Measurements from ENCODE around the gene BRINP1. TPM values are rescaled to one million over a fixed set of nuclear protein-coding genes. Genes with fewer than 3 reads are reported as not detected.

BRINP1 gene
- total RNA-seq, 2 experiments from 2014 or later = not detected

- Mint-ChIP-seq H3K4me1 (ENCODE audit: low read depth) (no peaks in the 10 kb centered on the region), H3K4me3 (no peak overlapping the region), H3K27ac (no peak overlapping the region), H3K27me3 (no peaks in the 10 kb centered on the region), H3K9me3 (no peaks in the 10 kb centered on the region), H3K36me3 (no peaks in the 10 kb centered on the region)
- intact Hi-C loops (cut with micrococcal nuclease) = no loop called here
- no peak for DNase-seq
- CTCF ChIA-PET = no interaction called here
- POLR2A ChIA-PET = no interaction called here
Measured at GRCh38 chr9:119255116-119255515, 114.1 kb downstream of the BRINP1 start.

- DNase-seq = no peak
- H3K27me3 Mint-ChIP-seq = no peaks in the 10 kb centered on the region
- no peaks in the 10 kb centered on the region for H3K4me1 Mint-ChIP-seq (ENCODE audit: low read depth)
- no peak overlapping the region for H3K4me3 Mint-ChIP-seq
- H3K27ac Mint-ChIP-seq = no peak overlapping the region
- no peaks in the 10 kb centered on the region for H3K36me3 Mint-ChIP-seq
- intact Hi-C loops (cut with micrococcal nuclease) = no loop called here
- H3K9me3 Mint-ChIP-seq = no peaks in the 10 kb centered on the region
- ChIA-PET POLR2A (no interaction called here), CTCF (no interaction called here)
Measured at GRCh38 chr9:119252671-119253299, 116.5 kb downstream of the BRINP1 start.

- Mint-ChIP-seq H3K36me3 (no peaks in the 10 kb centered on the region), H3K27me3 (no peaks in the 10 kb centered on the region), H3K4me1 (ENCODE audit: low read depth) (no peaks in the 10 kb centered on the region), H3K9me3 (no peaks in the 10 kb centered on the region), H3K4me3 (no peak overlapping the region), H3K27ac (no peak overlapping the region)
- intact Hi-C loops (cut with micrococcal nuclease) = no loop called here
- POLR2A ChIA-PET = no interaction called here
- CTCF ChIA-PET = no interaction called here
- no peak for DNase-seq
Measured at GRCh38 chr9:119251936-119252335, 117.3 kb downstream of the BRINP1 start.

- no peaks in the 10 kb centered on the region for H3K27me3 Mint-ChIP-seq
- no peak overlapping the region for H3K27ac Mint-ChIP-seq
- no peaks in the 10 kb centered on the region for H3K36me3 Mint-ChIP-seq
- ChIA-PET CTCF (no interaction called here), POLR2A (no interaction called here)
- no peaks in the 10 kb centered on the region for H3K4me1 Mint-ChIP-seq (ENCODE audit: low read depth)
- H3K9me3 Mint-ChIP-seq = no peaks in the 10 kb centered on the region
- DNase-seq = no peak
- intact Hi-C loops (cut with micrococcal nuclease) = no loop called here
- no peak overlapping the region for H3K4me3 Mint-ChIP-seq
Measured at GRCh38 chr9:119250730-119251129, 118.5 kb downstream of the BRINP1 start.

GRCh38 chr9:119240546-119240945, 128.7 kb downstream of the BRINP1 start:
- H3K9me3 Mint-ChIP-seq = peaks cover 6% of the 10 kb centered on the region
- intact Hi-C loops (cut with micrococcal nuclease) = no loop called here
- CTCF ChIA-PET = no interaction called here
- H3K27ac Mint-ChIP-seq = no peak overlapping the region
- no peaks in the 10 kb centered on the region for H3K4me1 Mint-ChIP-seq (ENCODE audit: low read depth)
- H3K4me3 Mint-ChIP-seq = no peak overlapping the region
- POLR2A ChIA-PET = no interaction called here
- no peaks in the 10 kb centered on the region for H3K27me3 Mint-ChIP-seq
- no peak for DNase-seq
- no peaks in the 10 kb centered on the region for H3K36me3 Mint-ChIP-seq

GRCh38 chr9:119234636-119235035, 134.6 kb downstream of the BRINP1 start:
- Mint-ChIP-seq H3K27me3 (no peaks in the 10 kb centered on the region), H3K4me1 (ENCODE audit: low read depth) (no peaks in the 10 kb centered on the region), H3K36me3 (no peaks in the 10 kb centered on the region), H3K27ac (no peak overlapping the region), H3K4me3 (no peak overlapping the region), H3K9me3 (peaks cover 6% of the 10 kb centered on the region)
- CTCF ChIA-PET = no interaction called here
- POLR2A ChIA-PET = no interaction called here
- no peak for DNase-seq
- intact Hi-C loops (cut with micrococcal nuclease) = no loop called here

GRCh38 chr9:119227422-119227821, 141.8 kb downstream of the BRINP1 start:
- Mint-ChIP-seq H3K27me3 (no peaks in the 10 kb centered on the region), H3K36me3 (no peaks in the 10 kb centered on the region), H3K4me3 (no peak overlapping the region), H3K4me1 (ENCODE audit: low read depth) (no peaks in the 10 kb centered on the region), H3K9me3 (no peaks in the 10 kb centered on the region), H3K27ac (no peak overlapping the region)
- POLR2A ChIA-PET = no interaction called here
- CTCF ChIA-PET = no interaction called here
- no peak for DNase-seq
- intact Hi-C loops (cut with micrococcal nuclease) = no loop called here

GRCh38 chr9:119224431-119224830, 144.8 kb downstream of the BRINP1 start:
- Mint-ChIP-seq H3K9me3 (peaks cover 3% of the 10 kb centered on the region), H3K36me3 (no peaks in the 10 kb centered on the region), H3K27ac (no peak overlapping the region), H3K4me3 (no peak overlapping the region), H3K27me3 (no peaks in the 10 kb centered on the region), H3K4me1 (ENCODE audit: low read depth) (no peaks in the 10 kb centered on the region)
- intact Hi-C loops (cut with micrococcal nuclease) = no loop called here
- no peak for DNase-seq
- ChIA-PET CTCF (no interaction called here), POLR2A (no interaction called here)

GRCh38 chr9:119221276-119221675, 148.0 kb downstream of the BRINP1 start:
- H3K4me3 Mint-ChIP-seq = no peak overlapping the region
- peaks cover 5% of the 10 kb centered on the region for H3K9me3 Mint-ChIP-seq
- ChIA-PET POLR2A (no interaction called here), CTCF (interaction anchor here (0.5 kb wide), 1 partner anchor 1732 kb away, joined by 4 read pairs; no protein-coding TSS in a partner anchor)
- H3K27ac Mint-ChIP-seq = no peak overlapping the region
- no peak for DNase-seq
- H3K36me3 Mint-ChIP-seq = no peaks in the 10 kb centered on the region
- intact Hi-C loops (cut with micrococcal nuclease) = no loop called here
- no peaks in the 10 kb centered on the region for H3K4me1 Mint-ChIP-seq (ENCODE audit: low read depth)
- no peaks in the 10 kb centered on the region for H3K27me3 Mint-ChIP-seq

- no peaks in the 10 kb centered on the region for H3K36me3 Mint-ChIP-seq
- H3K27me3 Mint-ChIP-seq = no peaks in the 10 kb centered on the region
- H3K4me3 Mint-ChIP-seq = no peak overlapping the region
- H3K9me3 Mint-ChIP-seq = peaks cover 5% of the 10 kb centered on the region
- H3K27ac Mint-ChIP-seq = no peak overlapping the region
- POLR2A ChIA-PET = no interaction called here
- H3K4me1 Mint-ChIP-seq (ENCODE audit: low read depth) = no peaks in the 10 kb centered on the region
- intact Hi-C loops (cut with micrococcal nuclease) = no loop called here
- CTCF ChIA-PET = no interaction called here
- no peak for DNase-seq
Measured at GRCh38 chr9:119218293-119218692, 150.9 kb downstream of the BRINP1 start.

- Mint-ChIP-seq H3K9me3 (peaks cover 4% of the 10 kb centered on the region), H3K36me3 (no peaks in the 10 kb centered on the region), H3K27ac (no peak overlapping the region), H3K4me1 (ENCODE audit: low read depth) (no peaks in the 10 kb centered on the region), H3K27me3 (no peaks in the 10 kb centered on the region), H3K4me3 (no peak overlapping the region)
- intact Hi-C loops (cut with micrococcal nuclease) = no loop called here
- CTCF ChIA-PET = no interaction called here
- no peak for DNase-seq
- POLR2A ChIA-PET = no interaction called here
Measured at GRCh38 chr9:119216651-119217331, 152.4 kb downstream of the BRINP1 start.

GRCh38 chr9:119215651-119216050, 153.6 kb downstream of the BRINP1 start:
- H3K4me3 Mint-ChIP-seq = no peak overlapping the region
- no peaks in the 10 kb centered on the region for H3K4me1 Mint-ChIP-seq (ENCODE audit: low read depth)
- intact Hi-C loops (cut with micrococcal nuclease) = no loop called here
- no peaks in the 10 kb centered on the region for H3K36me3 Mint-ChIP-seq
- DNase-seq = no peak
- POLR2A ChIA-PET = no interaction called here
- H3K27me3 Mint-ChIP-seq = no peaks in the 10 kb centered on the region
- no peak overlapping the region for H3K27ac Mint-ChIP-seq
- CTCF ChIA-PET = no interaction called here
- peaks cover 7% of the 10 kb centered on the region for H3K9me3 Mint-ChIP-seq

- no peaks in the 10 kb centered on the region for H3K4me1 Mint-ChIP-seq (ENCODE audit: low read depth)
- H3K9me3 Mint-ChIP-seq = peaks cover 5% of the 10 kb centered on the region
- H3K4me3 Mint-ChIP-seq = no peak overlapping the region
- H3K27ac Mint-ChIP-seq = no peak overlapping the region
- ChIA-PET CTCF (no interaction called here), POLR2A (no interaction called here)
- H3K36me3 Mint-ChIP-seq = no peaks in the 10 kb centered on the region
- intact Hi-C loops (cut with micrococcal nuclease) = no loop called here
- no peaks in the 10 kb centered on the region for H3K27me3 Mint-ChIP-seq
- no peak for DNase-seq
Measured at GRCh38 chr9:119213471-119213870, 155.8 kb downstream of the BRINP1 start.
